T1000 (cell line): ENCODE results near the gene GOLGA2.

Experiments
- DNase-seq: peaks from one replicate; lab custom pipeline; 2025; ENCODE audit warnings: mixed read lengths; lab: John Stamatoyannopoulos, UW

Gene GOLGA2

GRCh38 chr9:128257086-128257825, 18.6 kb downstream of the GOLGA2 start:
- no peak for DNase-seq

GRCh38 chr9:128254855-128255759, 20.7 kb downstream of the GOLGA2 start:
- no peak for DNase-seq

GRCh38 chr9:128254362-128254761, 21.4 kb downstream of the GOLGA2 start:
- no peak for DNase-seq

GRCh38 chr9:128253991-128254346, 21.8 kb downstream of the GOLGA2 start:
- DNase-seq = no peak

GRCh38 chr9:128253140-128253990, 22.4 kb downstream of the GOLGA2 start:
- no peak for DNase-seq

GRCh38 chr9:128252317-128253139, 23.3 kb downstream of the GOLGA2 start:
- DNase-seq = no peak

GRCh38 chr9:128251732-128252100, 24.1 kb downstream of the GOLGA2 start:
- no peak for DNase-seq

GRCh38 chr9:128250839-128251731, 24.7 kb downstream of the GOLGA2 start:
- DNase-seq = no peak

GRCh38 chr9:128249908-128250838, 25.6 kb downstream of the GOLGA2 start:
- peak; percentile 74 for DNase-seq

GRCh38 chr9:128249558-128249907, 26.3 kb downstream of the GOLGA2 start:
- DNase-seq = no peak

GRCh38 chr9:128247226-128247803, 28.5 kb downstream of the GOLGA2 start:
- DNase-seq = no peak

- no peak for DNase-seq
These were observed 29.3 kb downstream of the GOLGA2 start for GRCh38 chr9:128246471-128246870.

- DNase-seq = no peak
These were observed 30.2 kb downstream of the GOLGA2 start for GRCh38 chr9:128245421-128246151.

- DNase-seq = no peak
These were observed 31.0 kb downstream of the GOLGA2 start for GRCh38 chr9:128244837-128245231.

GRCh38 chr9:128244091-128244836, 31.5 kb downstream of the GOLGA2 start:
- DNase-seq = no peak

GRCh38 chr9:128243215-128244018, 32.4 kb downstream of the GOLGA2 start:
- DNase-seq = no peak

- DNase-seq = no peak
These were observed 33.0 kb downstream of the GOLGA2 start for GRCh38 chr9:128242828-128243214.
